HG02885 (cell line): ENCODE results near the gene CXCL6.

ENCODE experiments used
- ATAC-seq: cut with Tn5 transposase; IDR thresholded peaks from one replicate; pipeline ENCODE4 v1.9.1; 2021; ENCODE audit warnings: mild to moderate bottlenecking; ENCODE audit not compliant: unreplicated experiment, poor library complexity

The CXCL6 gene

GRCh38 chr4:73865431-73866096 is 29.1 kb downstream of the CXCL6 start:
- ATAC-seq, result no peak

- ATAC-seq, result no peak
Measured at GRCh38 chr4:73866246-73866645, 29.8 kb downstream of the CXCL6 start.

- no peak for ATAC-seq
Measured at GRCh38 chr4:73867783-73868182, 31.3 kb downstream of the CXCL6 start.

- ATAC-seq, result no peak
Measured at GRCh38 chr4:73868206-73869129, 32.0 kb downstream of the CXCL6 start.

- no peak for ATAC-seq
Measured at GRCh38 chr4:73869130-73870055, 32.9 kb downstream of the CXCL6 start, which contains the start of gene CXCL1. Gene CXCL1 (plus strand): TSS chr4:73869393. CDS start chr4:73869471, 78 bp downstream.

- ATAC-seq, result no peak
Measured at GRCh38 chr4:73870260-73870659, 33.8 kb downstream of the CXCL6 start.

GRCh38 chr4:73870768-73871167 is 34.3 kb downstream of the CXCL6 start:
- no peak for ATAC-seq

- ATAC-seq, result no peak
Measured at GRCh38 chr4:73871511-73872310, 35.2 kb downstream of the CXCL6 start.

- ATAC-seq, result no peak
Measured at GRCh38 chr4:73872316-73873108, 36.0 kb downstream of the CXCL6 start.

GRCh38 chr4:73874386-73874785 is 37.9 kb downstream of the CXCL6 start:
- no peak for ATAC-seq

GRCh38 chr4:73875401-73875800 is 38.9 kb downstream of the CXCL6 start:
- no peak for ATAC-seq

- no peak for ATAC-seq
Measured at GRCh38 chr4:73883306-73883705, 46.8 kb downstream of the CXCL6 start.

- no peak for ATAC-seq
Measured at GRCh38 chr4:73885574-73886267, 49.2 kb downstream of the CXCL6 start.
